Keratinocyte (primary cell): Measurements from ENCODE around the gene CYP46A1. TPM values are rescaled to one million over a fixed set of nuclear protein-coding genes. Genes with fewer than 3 reads are reported as not detected.

Source experiments
- DNase-seq: peaks from one replicate; pipeline ENCODE4 v3.0.0-alpha.2; 2011; ENCODE audit warnings: low read depth, missing footprints, low spot score
- FAIRE-seq: peaks from 2 replicates; lab custom pipeline; 2011; peaks lifted over from hg19 to GRCh38; lab: Jason Lieb, UNC
- H2AFZ ChIP-seq: 2 replicates; pipeline ENCODE4 v1.6.0; 2012; ENCODE audit warnings: low read length, control low read depth, inconsistent platforms; ENCODE audit not compliant: control insufficient read depth
- H3K27ac ChIP-seq: 2 replicates; pipeline ENCODE4 v1.5.1; 2011; ENCODE audit warnings: low read length; ENCODE audit not compliant: control insufficient read depth, insufficient read depth
- H3K27me3 ChIP-seq: 3 replicates; pipeline ENCODE4 v1.6.0; 2011; ENCODE audit warnings: low read length; ENCODE audit not compliant: control insufficient read depth, insufficient read depth; ENCODE audit errors: extremely low read depth
- H3K36me3 ChIP-seq, 2 experiments: 2 replicates in 1 of 2; 3 replicates in 1 of 2; pipeline ENCODE4 v1.5.1; 2011; ENCODE audit warnings: low read length in 2 of 2, mild to moderate bottlenecking in 1 of 2; ENCODE audit not compliant: control insufficient read depth in 2 of 2, insufficient read depth in 2 of 2; ENCODE audit errors: extremely low read depth in 1 of 2
- H3K4me1 ChIP-seq: 3 replicates; pipeline ENCODE4 v1.5.1; 2011; ENCODE audit warnings: low read length; ENCODE audit not compliant: control insufficient read depth, insufficient read depth; ENCODE audit errors: extremely low read depth
- H3K4me2 ChIP-seq: 3 replicates; pipeline ENCODE4 v1.6.0; 2011; ENCODE audit warnings: low read depth, low read length; ENCODE audit not compliant: control insufficient read depth, insufficient read depth; ENCODE audit errors: extremely low read depth
- H3K4me3 ChIP-seq, 3 experiments: fragments of 200-600 bp in 1 of 3; sonication (generic) in 1 of 3; 2 replicates in 2 of 3; 3 replicates in 1 of 3; pipeline ENCODE4 v1.5.1; 2011 to 2016; ENCODE audit warnings: low read length in 3 of 3, mild to moderate bottlenecking in 3 of 3, control low read depth in 2 of 3, inconsistent platforms in 1 of 3, low read depth in 1 of 3, mixed read lengths in 1 of 3, mixed run types in 1 of 3, moderate library complexity in 1 of 3; ENCODE audit not compliant: control insufficient read depth in 2 of 3, insufficient read depth in 2 of 3; ENCODE audit errors: extremely low read depth in 1 of 3
- H3K79me2 ChIP-seq: 2 replicates; pipeline ENCODE4 v1.6.0; 2012; ENCODE audit warnings: low read length; ENCODE audit not compliant: control insufficient read depth, insufficient read depth
- H3K9ac ChIP-seq: 3 replicates; pipeline ENCODE4 v1.6.0; 2011; ENCODE audit warnings: low read length; ENCODE audit not compliant: control insufficient read depth, insufficient read depth; ENCODE audit errors: extremely low read depth
- H3K9me1 ChIP-seq: 3 replicates; pipeline ENCODE4 v1.6.0; 2011; ENCODE audit warnings: low read length; ENCODE audit not compliant: control insufficient read depth, insufficient read depth; ENCODE audit errors: extremely low read depth
- H3K9me3 ChIP-seq: 2 replicates; pipeline ENCODE4 v1.5.1; 2012; ENCODE audit warnings: low read depth, low read length; ENCODE audit not compliant: control insufficient read depth
- H4K20me1 ChIP-seq: 3 replicates; pipeline ENCODE4 v1.6.0; 2011; ENCODE audit warnings: low read length; ENCODE audit not compliant: control insufficient read depth, insufficient read depth; ENCODE audit errors: extremely low read depth
- EZH2 ChIP-seq: IDR thresholded peaks from one replicate; pipeline ENCODE4 v1.6.1; 2012; ENCODE audit warnings: inconsistent platforms, mild to moderate bottlenecking, low read length, moderate library complexity
- dilution Hi-C: fragments of 300-500 bp; cut with MboI; formaldehyde crosslinking; loops from one replicate; pipeline ENCODE4 v1.7.0; 2020; ENCODE audit warnings: low sequenced_read_pairs; ENCODE audit not compliant: extremely low pct_ligation_motif_present
- polyA plus RNA-seq, 5 experiments: library from polyadenylated mRNA; depleted of rRNA in 3 of 5; stranded (reverse) in 3 of 5; stranded (forward) in 1 of 5; unstranded in 1 of 5; fragments of >200 nt; gene quantifications; 1 replicate in 1 of 5; 2 replicates in 3 of 5; 3 replicates in 1 of 5; pipeline versions ENCODE4 v1.2.1 to v1.2.3, GENCODE V29; 2011 to 2012; ENCODE audit warnings: missing spikeins in 2 of 5, low read depth in 1 of 5, low replicate concordance in 1 of 5
- TF ChIP-seq, protein P1 (sequence below), 3 experiments: IDR thresholded peaks in 1 of 3; conservative IDR thresholded peaks in 1 of 3; optimal IDR thresholded peaks in 1 of 3; 2 replicates in 2 of 3; 3 replicates in 1 of 3; pipeline versions ENCODE3 to v1.5.1; 2011; ENCODE audit warnings: low read length in 3 of 3, mild to moderate bottlenecking in 3 of 3, moderate library complexity in 2 of 3, control low read depth in 1 of 3, inconsistent platforms in 1 of 3; ENCODE audit not compliant: insufficient read depth in 2 of 3; ENCODE audit errors: extremely low read depth in 1 of 3

The CYP46A1 gene
- polyA plus RNA-seq, 1 donor (not counting 4 experiments of a cell fraction or from before 2014, with no cell fraction given) = 0.01 TPM

DNA sequence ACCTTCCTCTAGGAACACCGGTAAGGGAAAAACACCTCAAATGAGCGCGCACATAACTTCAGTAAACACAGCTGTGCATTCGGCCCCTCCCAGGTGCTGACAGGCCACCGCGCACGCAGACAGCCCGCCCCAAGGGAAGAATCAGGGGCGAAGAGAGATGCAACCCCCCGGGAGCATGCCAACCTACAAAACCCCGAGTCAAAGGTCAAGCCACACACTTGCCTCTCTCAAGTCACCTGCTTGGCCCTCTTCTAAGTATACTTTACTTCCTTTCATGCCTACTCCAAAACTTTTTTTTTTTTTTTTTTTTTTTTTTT, 2.3 kb upstream of the CYP46A1 start:
- no peak for DNase-seq
- Histone ChIP-seq H3K9ac (no peak overlapping the region), H3K27me3 (peaks cover 4% of the 10 kb centered on the region), H2AFZ (no peak overlapping the region), H3K36me3 (no peaks in the 10 kb centered on the region), H3K4me1 (peaks cover 5% of the 10 kb centered on the region), H3K4me3 (no peak overlapping the region), H3K79me2 (no peaks in the 10 kb centered on the region), H4K20me1 (no peaks in the 10 kb centered on the region), H3K27ac (no peak overlapping the region), H3K4me2 (no peak overlapping the region), H3K9me3 (peaks cover 9% of the 10 kb centered on the region), H3K9me1 (no peaks in the 10 kb centered on the region)
- no peak for FAIRE-seq
- dilution Hi-C loops = no loop called here
- no peak for TF ChIP-seq EZH2
- TF ChIP-seq, protein P1, sequence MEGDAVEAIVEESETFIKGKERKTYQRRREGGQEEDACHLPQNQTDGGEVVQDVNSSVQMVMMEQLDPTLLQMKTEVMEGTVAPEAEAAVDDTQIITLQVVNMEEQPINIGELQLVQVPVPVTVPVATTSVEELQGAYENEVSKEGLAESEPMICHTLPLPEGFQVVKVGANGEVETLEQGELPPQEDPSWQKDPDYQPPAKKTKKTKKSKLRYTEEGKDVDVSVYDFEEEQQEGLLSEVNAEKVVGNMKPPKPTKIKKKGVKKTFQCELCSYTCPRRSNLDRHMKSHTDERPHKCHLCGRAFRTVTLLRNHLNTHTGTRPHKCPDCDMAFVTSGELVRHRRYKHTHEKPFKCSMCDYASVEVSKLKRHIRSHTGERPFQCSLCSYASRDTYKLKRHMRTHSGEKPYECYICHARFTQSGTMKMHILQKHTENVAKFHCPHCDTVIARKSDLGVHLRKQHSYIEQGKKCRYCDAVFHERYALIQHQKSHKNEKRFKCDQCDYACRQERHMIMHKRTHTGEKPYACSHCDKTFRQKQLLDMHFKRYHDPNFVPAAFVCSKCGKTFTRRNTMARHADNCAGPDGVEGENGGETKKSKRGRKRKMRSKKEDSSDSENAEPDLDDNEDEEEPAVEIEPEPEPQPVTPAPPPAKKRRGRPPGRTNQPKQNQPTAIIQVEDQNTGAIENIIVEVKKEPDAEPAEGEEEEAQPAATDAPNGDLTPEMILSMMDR (optimal IDR thresholded peaks at IDR 0.05 in 1 of 3, IDR thresholded peaks at IDR 0.05 in 1 of 3, conservative IDR thresholded peaks at IDR 0.05 in 1 of 3; ENCODE audit: extremely low read depth in 1 of 3, insufficient read depth in 2 of 3, low read length in 3 of 3) = no peak

DNA sequence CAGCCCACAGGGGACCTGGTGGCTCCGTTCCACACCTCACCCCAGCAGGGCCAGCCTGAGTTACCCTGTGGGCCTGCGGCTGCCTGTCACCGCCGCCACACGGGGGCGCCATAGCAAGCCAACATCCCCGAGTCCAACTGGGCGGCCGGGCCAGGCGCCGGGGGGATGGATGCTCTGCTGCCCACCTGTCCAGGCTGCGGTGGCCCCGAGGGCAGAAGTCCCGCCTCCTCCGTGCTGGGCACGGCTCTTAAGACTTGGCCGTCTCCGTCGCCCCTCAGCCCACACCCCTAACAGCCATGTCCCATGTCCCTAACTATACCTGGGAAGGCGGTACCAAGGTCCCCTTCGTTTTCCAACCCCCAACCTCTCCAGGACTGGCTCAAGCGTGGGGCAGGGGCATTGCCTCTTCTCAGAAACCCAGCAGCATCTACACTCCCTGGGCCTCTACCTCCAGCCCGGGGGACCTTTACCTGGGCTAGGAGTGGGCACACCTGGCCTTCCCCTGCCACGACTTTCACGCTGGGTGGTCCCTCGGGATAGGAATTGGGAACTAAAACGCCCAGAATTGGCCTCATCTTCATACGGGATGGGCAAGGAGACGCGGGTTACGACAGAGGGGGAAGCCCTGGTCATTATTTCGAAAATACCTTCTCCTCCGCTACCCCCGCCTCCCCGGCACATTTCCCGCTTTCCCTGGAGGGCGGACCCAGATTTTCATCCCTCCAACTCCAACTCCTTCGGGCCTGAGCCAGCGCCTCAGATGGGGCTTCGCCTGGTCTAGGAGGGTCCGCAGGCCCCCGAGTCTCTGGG, 1.1 kb upstream of the CYP46A1 start:
- no peak for TF ChIP-seq EZH2
- TF ChIP-seq, protein P1 (optimal IDR thresholded peaks at IDR 0.05 in 1 of 3, IDR thresholded peaks at IDR 0.05 in 1 of 3, conservative IDR thresholded peaks at IDR 0.05 in 1 of 3; ENCODE audit: extremely low read depth in 1 of 3, insufficient read depth in 2 of 3, low read length in 3 of 3) = peak; percentile 72 to 97 (median 94)
- peak overlapping the region; percentile 93 for H3K4me2 ChIP-seq
- no peaks in the 10 kb centered on the region for H3K79me2 ChIP-seq
- H3K4me1 ChIP-seq = peaks cover 5% of the 10 kb centered on the region
- peak overlapping the region; percentile 72 to 96 (median 86) for H3K4me3 ChIP-seq
- H3K9ac ChIP-seq = peak overlapping the region; percentile 85
- peak overlapping the region; percentile 56 for H3K27ac ChIP-seq
- peak overlapping the region; percentile 84 for H2AFZ ChIP-seq
- H3K36me3 ChIP-seq = no peaks in the 10 kb centered on the region
- DNase-seq (no peak), FAIRE-seq (no peak)
- no peaks in the 10 kb centered on the region for H3K9me1 ChIP-seq
- peaks cover 12% of the 10 kb centered on the region for H3K27me3 ChIP-seq
- H4K20me1 ChIP-seq = no peaks in the 10 kb centered on the region
- H3K9me3 ChIP-seq = peaks cover 3% of the 10 kb centered on the region
- dilution Hi-C loops = no loop called here
